Ovary (tissue), 9 donors: ENCODE data around the gene C19orf81. TPM values are rescaled to one million over a fixed set of nuclear protein-coding genes. Genes with fewer than 3 reads are reported as not detected.

Experiments
- DNase-seq, 5 donors: peaks; one replicate each; pipeline ENCODE4 v3.0.0-alpha.2; 2019 to 2020
- H3K27ac ChIP-seq, 2 donors: fragments of 200-600 bp; one replicate each; pipeline versions ENCODE4 v1.5.1 to v1.8.0; 2019 to 2022
- H3K27me3 ChIP-seq: fragments of 200-600 bp; one replicate; pipeline ENCODE4 v1.8.0; 2022
- H3K36me3 ChIP-seq: fragments of 200-600 bp; sonication (generic); one replicate; pipeline ENCODE4 v1.5.1; 2019
- H3K4me1 ChIP-seq: one replicate; pipeline ENCODE4 v1.8.1; 2013; ENCODE audit warnings: mild to moderate bottlenecking, moderate library complexity; ENCODE audit not compliant: insufficient read depth
- H3K4me3 ChIP-seq: fragments of 200-600 bp; sonication (generic); one replicate; pipeline ENCODE4 v1.5.1; 2017
- H3K9me3 ChIP-seq, 2 donors: fragments of 200-600 bp in 1 of 2; sonication (generic) in 1 of 2; one replicate each; pipeline versions ENCODE4 v1.5.1 to v1.8.1; 2013 to 2019; ENCODE audit warnings: mild to moderate bottlenecking in 1 of 2, moderate library complexity in 1 of 2
- CTCF ChIP-seq, 3 donors: fragments of 450-650 bp in 2 of 3; fragments of 200-600 bp in 1 of 3; IDR thresholded peaks; one replicate each; pipeline versions ENCODE4 v1.5.1 to v1.8.0; 2016 to 2022; ENCODE audit warnings: antibody characterized with exemption in 3 of 3, mild to moderate bottlenecking in 1 of 3
- EP300 ChIP-seq: sonication (generic); formaldehyde crosslinking; IDR thresholded peaks from one replicate; pipeline ENCODE4 v1.6.1; 2017; ENCODE audit warnings: antibody characterized with exemption
- POLR2A ChIP-seq: fragments of 450-650 bp; IDR thresholded peaks from one replicate; pipeline ENCODE4 v1.6.1; 2017; ENCODE audit warnings: antibody characterized with exemption, mild to moderate bottlenecking, moderate library complexity
- WGBS, 3 donors: extraction: QIAGEN DNeasy Blood & Tissue Kit in 1 of 3; methylation state at CpG; one replicate each; pipeline versions ENCODE4 v1.1.5 to v1.1.7; 2013 to 2017; 5-methylcytosine and 5-hydroxymethylcytosine counted together
- intact Hi-C, 4 donors: fragments of 100-400 bp; cut with DNase I; formaldehyde crosslinking; loops; one replicate each; pipeline versions ENCODE4 v1.11.0 to v1.15.1; 2022 to 2023
- polyA plus RNA-seq, 2 donors: library from polyadenylated mRNA; stranded (reverse); fragments of 200-250 nt in 1 of 2; fragments of 350-450 nt in 1 of 2; fragmentation: Illumina TruSeq in 1 of 2; extraction: RNeasy Lipid Tissue Mini Kit (QIAGEN cat#74804) in 1 of 2; gene quantifications; one replicate each; pipeline ENCODE4 v1.2.3, GENCODE V29; 2013 to 2014
- total RNA-seq, 7 donors: library from RNA; depleted of rRNA in 2 of 7; stranded (reverse); fragments of >200 nt in 2 of 7; fragmentation: NEBNext Ultra II Directional in 3 of 7; extraction: Animal tissue kit (Norgen Biotek cat#: 25700) in 3 of 7; gene quantifications; one replicate each; pipeline versions ENCODE4 v1.1.0 to v1.2.4, GENCODE V29; 2016 to 2023
- donor health status: DM: no; HTN: no; CAD: no; lungs with moderate emphysema.
- donor health status: DM: no; HTN: no; CAD: no.
- donor health status: Bipolar disorder and iron deficiency.
- donor health status: DM: yes; HTN: yes; CAD: no.
- donor health status: DM: no; HTN: no; CAD: no.
- donor health status: DM: yes; HTN: yes; CAD: no.

The C19orf81 gene
- total and polyA plus RNA-seq, 9 donors, result 1.1 to 12.6 (median 2.1) TPM; not detected in 5

- DNase-seq, result no peak
- no peak overlapping the region for H3K4me3 ChIP-seq
- H3K27me3 ChIP-seq, result no peaks in the 10 kb centered on the region
- no peaks in the 10 kb centered on the region for H3K4me1 ChIP-seq
- H3K9me3 ChIP-seq, result no peaks in the 10 kb centered on the region
- intact Hi-C loops, result no loop called here
- WGBS, 3 donors, result 56 to 75% (median 69%) methylated on average over 1 of the region's 1 CpG
- TF ChIP-seq POLR2A, result no peak
- no peak for TF ChIP-seq CTCF (IDR thresholded peaks at IDR 0.05)
- TF ChIP-seq EP300, result no peak
- H3K36me3 ChIP-seq, result no peaks in the 10 kb centered on the region
- no peak overlapping the region for H3K27ac ChIP-seq
Observed at GRCh38 chr19:50676625-50677197, 27.5 kb downstream of the C19orf81 start.

- H3K4me1 ChIP-seq, result no peaks in the 10 kb centered on the region
- no peak overlapping the region for H3K27ac ChIP-seq
- intact Hi-C loops, result no loop called here
- no peaks in the 10 kb centered on the region for H3K36me3 ChIP-seq
- no peak for DNase-seq
- no peaks in the 10 kb centered on the region for H3K27me3 ChIP-seq
- no peaks in the 10 kb centered on the region for H3K9me3 ChIP-seq
- TF ChIP-seq CTCF (IDR thresholded peaks at IDR 0.05), result no peak
- TF ChIP-seq EP300, result no peak
- no peak for TF ChIP-seq POLR2A
- 84 to 90% (median 88%) methylated on average over 5 of the region's 5 CpGs for WGBS, 3 donors
- H3K4me3 ChIP-seq, result no peak overlapping the region
Observed at GRCh38 chr19:50677636-50678035, 28.4 kb downstream of the C19orf81 start.

GRCh38 chr19:50678323-50678722, 29.1 kb downstream of the C19orf81 start:
- no peak overlapping the region for H3K4me3 ChIP-seq
- 58 to 66% (median 64%) methylated on average over 3 of the region's 3 CpGs for WGBS, 3 donors
- H3K4me1 ChIP-seq, result no peaks in the 10 kb centered on the region
- no peak for DNase-seq
- intact Hi-C loops, result no loop called here
- no peaks in the 10 kb centered on the region for H3K36me3 ChIP-seq
- H3K9me3 ChIP-seq, result no peaks in the 10 kb centered on the region
- H3K27ac ChIP-seq, result no peak overlapping the region
- no peaks in the 10 kb centered on the region for H3K27me3 ChIP-seq
- TF ChIP-seq EP300 (no peak), CTCF (IDR thresholded peaks at IDR 0.05) (no peak), POLR2A (no peak)

GRCh38 chr19:50679177-50680125, 30.2 kb downstream of the C19orf81 start:
- WGBS, 3 donors, result 11 to 14% (median 13%) methylated on average over 23 of the region's 23 CpGs
- intact Hi-C loops, result no loop called here
- no peaks in the 10 kb centered on the region for H3K27me3 ChIP-seq

More at GRCh38 chr19:50679177-50680125, 30.2 kb downstream of the C19orf81 start:
- no peaks in the 10 kb centered on the region for H3K36me3 ChIP-seq
- H3K4me3 ChIP-seq, result no peak overlapping the region
- peak; percentile 19 to 74 (median 52) for DNase-seq
- TF ChIP-seq CTCF (IDR thresholded peaks at IDR 0.05), result no peak
- no peak for TF ChIP-seq EP300
- no peak for TF ChIP-seq POLR2A
- no peaks in the 10 kb centered on the region for H3K4me1 ChIP-seq
- H3K27ac ChIP-seq, result no peak overlapping the region
- H3K9me3 ChIP-seq, result no peaks in the 10 kb centered on the region
